ENCODE results near the gene KCNJ12. TPM values are rescaled to one million over a fixed set of nuclear protein-coding genes. Genes with fewer than 3 reads are reported as not detected.

The KCNJ12 gene
- total RNA-seq, 1 experiment from 2014 or later, result 2.3 TPM

DNA sequence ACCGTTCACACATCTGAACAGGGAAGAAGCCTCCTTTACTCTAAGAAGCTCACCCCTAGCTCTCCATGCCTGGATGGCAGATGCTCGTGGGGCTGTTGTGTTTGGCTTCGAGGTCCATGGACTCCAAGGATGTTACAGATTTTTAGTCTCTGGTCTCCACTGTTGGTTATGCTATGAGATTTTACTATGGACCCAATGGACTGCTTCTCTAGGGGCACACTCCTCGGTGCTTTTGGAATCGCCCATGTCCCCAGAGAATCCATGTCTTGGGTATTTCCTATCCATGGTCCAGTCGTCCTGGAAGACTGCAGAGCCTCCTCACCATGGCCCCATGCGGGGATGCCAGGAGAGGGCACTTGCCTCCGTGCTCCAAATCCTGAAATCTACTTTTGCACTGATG lies 83.4 kb downstream of the KCNJ12 start (continued):
- no peak for TF ChIP-seq NR2C2 (CRISPR knock-in tag; IDR thresholded peaks at IDR 0.05)
- TF ChIP-seq, protein P1, sequence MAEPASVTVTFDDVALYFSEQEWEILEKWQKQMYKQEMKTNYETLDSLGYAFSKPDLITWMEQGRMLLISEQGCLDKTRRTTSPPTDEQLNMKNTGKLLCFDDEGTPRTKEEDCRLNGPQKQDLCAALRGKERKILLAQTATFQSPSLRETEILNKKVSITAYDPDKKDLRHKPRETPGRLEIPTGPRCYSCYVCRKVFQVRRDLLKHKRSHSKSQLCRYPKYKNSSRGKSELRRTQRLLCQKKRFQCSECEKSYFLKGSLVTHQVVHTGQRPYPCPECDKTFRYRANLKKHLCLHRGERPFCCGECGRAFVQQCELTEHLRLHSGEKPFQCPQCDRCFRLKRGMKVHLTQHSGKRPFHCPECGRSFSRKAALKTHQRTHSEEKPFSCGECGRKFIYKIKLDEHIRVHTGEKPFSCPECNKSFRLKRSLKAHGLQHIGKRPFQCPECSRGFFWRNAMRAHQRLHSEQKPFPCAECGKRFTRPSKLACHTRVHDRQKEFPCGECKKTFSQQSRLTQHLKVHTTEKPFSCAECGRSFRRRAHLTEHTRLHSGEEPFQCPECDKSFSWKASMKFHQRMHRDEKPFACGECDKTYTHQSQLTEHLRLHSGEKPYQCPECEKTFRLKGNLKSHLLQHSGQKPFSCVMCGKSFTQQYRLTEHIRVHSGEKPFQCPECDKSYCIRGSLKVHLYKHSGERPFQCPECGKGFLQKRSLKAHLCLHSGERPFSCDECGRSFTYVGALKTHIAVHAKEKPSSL (CRISPR knock-in tag; conservative IDR thresholded peaks at IDR 0.05), result no peak
- no peak for TF ChIP-seq GRHL2 (CRISPR knock-in tag; IDR thresholded peaks at IDR 0.05; ENCODE audit: insufficient replicate concordance, severe bottlenecking)
- no peak for TF ChIP-seq SMAD4 (CRISPR knock-in tag; IDR thresholded peaks at IDR 0.05)
- TF ChIP-seq, protein P2, sequence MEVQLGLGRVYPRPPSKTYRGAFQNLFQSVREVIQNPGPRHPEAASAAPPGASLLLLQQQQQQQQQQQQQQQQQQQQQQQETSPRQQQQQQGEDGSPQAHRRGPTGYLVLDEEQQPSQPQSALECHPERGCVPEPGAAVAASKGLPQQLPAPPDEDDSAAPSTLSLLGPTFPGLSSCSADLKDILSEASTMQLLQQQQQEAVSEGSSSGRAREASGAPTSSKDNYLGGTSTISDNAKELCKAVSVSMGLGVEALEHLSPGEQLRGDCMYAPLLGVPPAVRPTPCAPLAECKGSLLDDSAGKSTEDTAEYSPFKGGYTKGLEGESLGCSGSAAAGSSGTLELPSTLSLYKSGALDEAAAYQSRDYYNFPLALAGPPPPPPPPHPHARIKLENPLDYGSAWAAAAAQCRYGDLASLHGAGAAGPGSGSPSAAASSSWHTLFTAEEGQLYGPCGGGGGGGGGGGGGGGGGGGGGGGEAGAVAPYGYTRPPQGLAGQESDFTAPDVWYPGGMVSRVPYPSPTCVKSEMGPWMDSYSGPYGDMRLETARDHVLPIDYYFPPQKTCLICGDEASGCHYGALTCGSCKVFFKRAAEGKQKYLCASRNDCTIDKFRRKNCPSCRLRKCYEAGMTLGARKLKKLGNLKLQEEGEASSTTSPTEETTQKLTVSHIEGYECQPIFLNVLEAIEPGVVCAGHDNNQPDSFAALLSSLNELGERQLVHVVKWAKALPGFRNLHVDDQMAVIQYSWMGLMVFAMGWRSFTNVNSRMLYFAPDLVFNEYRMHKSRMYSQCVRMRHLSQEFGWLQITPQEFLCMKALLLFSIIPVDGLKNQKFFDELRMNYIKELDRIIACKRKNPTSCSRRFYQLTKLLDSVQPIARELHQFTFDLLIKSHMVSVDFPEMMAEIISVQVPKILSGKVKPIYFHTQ (CRISPR knock-in tag; IDR thresholded peaks at IDR 0.05), result no peak
- TF ChIP-seq ZNF396 (CRISPR knock-in tag; IDR thresholded peaks at IDR 0.05; ENCODE audit: borderline replicate concordance), result no peak
- TF ChIP-seq SMAD3 (CRISPR knock-in tag; IDR thresholded peaks at IDR 0.05; ENCODE audit: borderline replicate concordance), result no peak

- ChIA-PET POLR2A (no interaction called here), CTCF (interaction anchor here (5.3 kb wide), 1 partner anchor 53 kb away, joined by 189 read pairs; no protein-coding TSS in a partner anchor)
- Mint-ChIP-seq H3K4me1 (peaks cover 36% of the 10 kb centered on the region), H3K36me3 (no peaks in the 10 kb centered on the region), H3K9me3 (peaks cover 4% of the 10 kb centered on the region; the same call in 1 of the 2 replicates), H3K4me3 (no peak overlapping the region), H3K27ac (no peak overlapping the region), H3K27me3 (ENCODE audit: low read depth) (peaks cover 53% of the 10 kb centered on the region)
- TF ChIP-seq E2F4 (CRISPR knock-in tag; IDR thresholded peaks at IDR 0.05; ENCODE audit: borderline replicate concordance, low read depth), result no peak
- ATAC-seq (no peak), DNase-seq (ENCODE audit: low spot score) (no peak)
These were observed 84.2 kb downstream of the KCNJ12 start for GRCh38 chr17:21460358-21460757.

GRCh38 chr17:21462237-21462636 lies 86.1 kb downstream of the KCNJ12 start:
- Mint-ChIP-seq H3K9me3 (no peaks in the 10 kb centered on the region), H3K4me1 (peaks cover 31% of the 10 kb centered on the region), H3K36me3 (no peaks in the 10 kb centered on the region), H3K27ac (no peak overlapping the region), H3K4me3 (no peak overlapping the region), H3K27me3 (ENCODE audit: low read depth) (peaks cover 54% of the 10 kb centered on the region)
- CTCF ChIA-PET, result interaction anchor here (0.6 to 1.7 kb wide), 2 partner anchors 20 to 49 kb away, joined by 3 to 11 read pairs; no protein-coding TSS in a partner anchor
- POLR2A ChIA-PET, result no interaction called here
- no peak for ATAC-seq
- DNase-seq (ENCODE audit: low spot score), result no peak
- no peak for TF ChIP-seq ELF4 (CRISPR knock-in tag; IDR thresholded peaks at IDR 0.05; ENCODE audit: low read depth)
- no peak for TF ChIP-seq ZNF671 (CRISPR knock-in tag; IDR thresholded peaks at IDR 0.05)
- TF ChIP-seq, protein P3, sequence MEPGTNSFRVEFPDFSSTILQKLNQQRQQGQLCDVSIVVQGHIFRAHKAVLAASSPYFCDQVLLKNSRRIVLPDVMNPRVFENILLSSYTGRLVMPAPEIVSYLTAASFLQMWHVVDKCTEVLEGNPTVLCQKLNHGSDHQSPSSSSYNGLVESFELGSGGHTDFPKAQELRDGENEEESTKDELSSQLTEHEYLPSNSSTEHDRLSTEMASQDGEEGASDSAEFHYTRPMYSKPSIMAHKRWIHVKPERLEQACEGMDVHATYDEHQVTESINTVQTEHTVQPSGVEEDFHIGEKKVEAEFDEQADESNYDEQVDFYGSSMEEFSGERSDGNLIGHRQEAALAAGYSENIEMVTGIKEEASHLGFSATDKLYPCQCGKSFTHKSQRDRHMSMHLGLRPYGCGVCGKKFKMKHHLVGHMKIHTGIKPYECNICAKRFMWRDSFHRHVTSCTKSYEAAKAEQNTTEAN (CRISPR knock-in tag; IDR thresholded peaks at IDR 0.05), result no peak
- TF ChIP-seq NFE2L1 (CRISPR knock-in tag; IDR thresholded peaks at IDR 0.05), result no peak
- no peak for TF ChIP-seq ZNF219 (CRISPR knock-in tag; IDR thresholded peaks at IDR 0.05; ENCODE audit: borderline replicate concordance)
- TF ChIP-seq HMGA2 (CRISPR knock-in tag; IDR thresholded peaks at IDR 0.05), result no peak
- TF ChIP-seq ZNF317 (CRISPR knock-in tag; IDR thresholded peaks at IDR 0.05; ENCODE audit: borderline replicate concordance, low read depth), result no peak
- no peak for TF ChIP-seq HMGXB4 (CRISPR knock-in tag; IDR thresholded peaks at IDR 0.05)
- TF ChIP-seq, protein P4, sequence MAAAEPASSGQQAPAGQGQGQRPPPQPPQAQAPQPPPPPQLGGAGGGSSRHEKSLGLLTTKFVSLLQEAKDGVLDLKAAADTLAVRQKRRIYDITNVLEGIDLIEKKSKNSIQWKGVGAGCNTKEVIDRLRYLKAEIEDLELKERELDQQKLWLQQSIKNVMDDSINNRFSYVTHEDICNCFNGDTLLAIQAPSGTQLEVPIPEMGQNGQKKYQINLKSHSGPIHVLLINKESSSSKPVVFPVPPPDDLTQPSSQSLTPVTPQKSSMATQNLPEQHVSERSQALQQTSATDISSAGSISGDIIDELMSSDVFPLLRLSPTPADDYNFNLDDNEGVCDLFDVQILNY (CRISPR knock-in tag; IDR thresholded peaks at IDR 0.05), result no peak
- TF ChIP-seq, protein P5, sequence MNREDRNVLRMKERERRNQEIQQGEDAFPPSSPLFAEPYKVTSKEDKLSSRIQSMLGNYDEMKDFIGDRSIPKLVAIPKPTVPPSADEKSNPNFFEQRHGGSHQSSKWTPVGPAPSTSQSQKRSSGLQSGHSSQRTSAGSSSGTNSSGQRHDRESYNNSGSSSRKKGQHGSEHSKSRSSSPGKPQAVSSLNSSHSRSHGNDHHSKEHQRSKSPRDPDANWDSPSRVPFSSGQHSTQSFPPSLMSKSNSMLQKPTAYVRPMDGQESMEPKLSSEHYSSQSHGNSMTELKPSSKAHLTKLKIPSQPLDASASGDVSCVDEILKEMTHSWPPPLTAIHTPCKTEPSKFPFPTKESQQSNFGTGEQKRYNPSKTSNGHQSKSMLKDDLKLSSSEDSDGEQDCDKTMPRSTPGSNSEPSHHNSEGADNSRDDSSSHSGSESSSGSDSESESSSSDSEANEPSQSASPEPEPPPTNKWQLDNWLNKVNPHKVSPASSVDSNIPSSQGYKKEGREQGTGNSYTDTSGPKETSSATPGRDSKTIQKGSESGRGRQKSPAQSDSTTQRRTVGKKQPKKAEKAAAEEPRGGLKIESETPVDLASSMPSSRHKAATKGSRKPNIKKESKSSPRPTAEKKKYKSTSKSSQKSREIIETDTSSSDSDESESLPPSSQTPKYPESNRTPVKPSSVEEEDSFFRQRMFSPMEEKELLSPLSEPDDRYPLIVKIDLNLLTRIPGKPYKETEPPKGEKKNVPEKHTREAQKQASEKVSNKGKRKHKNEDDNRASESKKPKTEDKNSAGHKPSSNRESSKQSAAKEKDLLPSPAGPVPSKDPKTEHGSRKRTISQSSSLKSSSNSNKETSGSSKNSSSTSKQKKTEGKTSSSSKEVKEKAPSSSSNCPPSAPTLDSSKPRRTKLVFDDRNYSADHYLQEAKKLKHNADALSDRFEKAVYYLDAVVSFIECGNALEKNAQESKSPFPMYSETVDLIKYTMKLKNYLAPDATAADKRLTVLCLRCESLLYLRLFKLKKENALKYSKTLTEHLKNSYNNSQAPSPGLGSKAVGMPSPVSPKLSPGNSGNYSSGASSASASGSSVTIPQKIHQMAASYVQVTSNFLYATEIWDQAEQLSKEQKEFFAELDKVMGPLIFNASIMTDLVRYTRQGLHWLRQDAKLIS (CRISPR knock-in tag; IDR thresholded peaks at IDR 0.05; ENCODE audit: borderline replicate concordance), result no peak
